HG03139 (cell line): Measurements from ENCODE around the gene DRC1.
"Not testable (repeated sequence)": the region's sequence is repeated elsewhere in the genome, so short reads cannot be mapped to it uniquely, and the experiment has no call there.

ENCODE experiments used
- ATAC-seq: cut with Tn5 transposase; IDR thresholded peaks from one replicate; pipeline ENCODE4 v1.9.1; 2021; ENCODE audit not compliant: unreplicated experiment

Gene DRC1

GRCh38 chr2:26462100-26462499 is 60.4 kb downstream of the DRC1 start:
- ATAC-seq, result no peak

DNA sequence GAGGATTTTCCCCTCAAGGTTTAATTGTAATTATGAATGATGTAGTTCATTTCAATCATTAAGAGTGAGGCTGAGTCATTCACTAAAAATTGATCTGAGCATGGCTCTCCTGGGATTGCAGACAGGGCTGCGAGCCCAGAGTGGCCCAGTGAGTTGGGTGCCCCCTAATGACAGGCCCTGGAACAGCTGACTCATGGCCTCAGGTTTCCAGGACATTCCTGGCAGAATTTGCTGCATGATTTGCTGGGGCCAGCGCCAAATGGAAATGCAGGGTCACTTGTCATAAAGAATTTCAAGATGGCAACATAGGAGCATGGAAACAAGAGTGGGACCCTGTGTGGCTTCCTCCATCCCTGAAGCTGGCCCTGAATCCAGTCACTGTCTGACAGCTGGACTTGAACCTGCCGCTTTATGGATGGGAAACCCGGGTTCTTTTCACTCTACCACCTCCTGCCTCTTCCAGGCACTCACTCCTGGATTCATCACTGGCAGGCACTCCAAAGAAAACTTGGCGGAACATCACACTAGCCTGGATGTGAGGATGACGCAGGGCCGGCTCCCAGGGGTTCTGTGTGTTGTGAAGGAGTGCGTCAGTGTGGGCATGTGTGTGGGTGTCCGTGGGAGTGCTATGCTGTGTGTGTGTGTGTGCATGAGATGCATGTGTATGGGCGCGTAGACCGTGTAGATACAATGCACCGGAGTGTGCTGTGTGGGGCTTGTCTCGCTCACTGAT is 61.0 kb downstream of the DRC1 start:
- no peak for ATAC-seq

- no peak for ATAC-seq
Measured at GRCh38 chr2:26463244-26464192, 61.8 kb downstream of the DRC1 start.

DNA sequence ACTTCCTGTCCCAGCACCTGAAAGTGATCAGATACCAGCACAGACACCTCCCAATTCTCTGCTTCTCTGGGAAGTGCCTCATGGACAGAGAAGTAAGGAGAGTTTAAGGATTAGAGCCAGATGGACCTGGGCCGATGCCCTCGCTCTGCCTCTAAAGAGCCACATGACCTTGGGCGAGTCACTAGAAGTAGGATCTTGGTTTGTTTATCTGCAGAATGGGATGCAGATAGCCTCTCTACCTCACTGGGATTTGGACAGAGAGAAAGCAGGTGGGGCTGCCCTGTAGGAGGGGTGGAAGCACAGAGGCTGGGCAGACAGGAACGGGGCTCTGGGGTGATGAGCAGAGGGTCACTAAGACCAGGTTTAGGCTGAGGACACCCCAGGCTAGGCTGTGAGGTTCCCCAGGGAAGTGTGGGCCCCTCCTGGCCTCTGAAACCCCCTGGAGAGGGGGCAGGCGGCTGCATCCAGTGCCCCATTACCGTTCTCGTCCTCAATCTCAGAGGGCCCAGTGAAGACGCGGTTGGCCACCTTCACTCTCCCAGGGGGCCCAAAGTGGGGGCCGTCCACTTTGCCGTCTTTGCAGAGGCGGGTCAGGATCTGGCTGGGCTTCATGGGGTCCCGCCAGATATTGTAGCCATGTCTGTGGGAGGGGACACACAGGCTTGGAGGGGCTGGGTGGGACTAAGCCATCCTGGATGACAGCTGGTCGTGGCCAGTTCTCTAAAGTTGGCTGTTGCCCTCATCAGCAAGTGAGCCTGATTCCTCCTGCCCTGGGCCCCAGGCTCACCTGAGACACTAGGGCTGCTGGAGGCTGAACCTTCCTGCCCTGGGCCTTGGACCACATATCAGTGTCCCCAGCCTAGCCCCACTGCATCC is 62.9 kb downstream of the DRC1 start:
- no peak for ATAC-seq

DNA sequence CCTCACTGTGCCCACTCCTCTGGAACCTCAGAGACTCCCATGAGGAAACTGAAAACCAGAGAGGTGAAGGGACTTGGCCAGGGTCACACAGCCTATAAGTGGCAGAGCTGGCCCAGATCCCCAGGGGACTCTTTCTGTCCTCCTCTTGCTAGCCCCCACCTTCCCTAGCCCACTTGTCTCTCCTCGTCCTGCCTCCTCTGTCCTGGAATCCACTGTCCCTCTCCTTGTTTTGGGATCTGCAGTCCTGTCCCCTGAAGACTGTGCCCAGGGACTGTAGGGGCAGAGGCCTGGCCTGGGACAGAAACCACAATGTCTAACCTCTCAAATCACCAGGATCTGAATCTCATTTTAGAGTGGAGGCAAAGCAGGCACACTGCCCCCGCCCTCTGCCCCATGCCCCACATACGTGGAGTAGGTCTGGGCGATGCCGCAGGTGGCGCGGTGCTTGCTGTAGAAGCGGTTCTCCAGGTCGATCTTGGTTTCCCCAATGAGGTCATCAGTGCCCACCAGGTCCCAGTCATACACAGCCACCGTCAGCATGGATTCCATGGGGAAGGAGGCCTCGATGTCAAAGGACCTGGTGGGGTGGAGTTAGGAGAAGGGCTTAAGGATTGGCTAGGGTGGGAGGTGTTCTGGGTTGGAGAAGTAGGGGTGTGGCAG is 63.7 kb downstream of the DRC1 start:
- no peak for ATAC-seq

DNA sequence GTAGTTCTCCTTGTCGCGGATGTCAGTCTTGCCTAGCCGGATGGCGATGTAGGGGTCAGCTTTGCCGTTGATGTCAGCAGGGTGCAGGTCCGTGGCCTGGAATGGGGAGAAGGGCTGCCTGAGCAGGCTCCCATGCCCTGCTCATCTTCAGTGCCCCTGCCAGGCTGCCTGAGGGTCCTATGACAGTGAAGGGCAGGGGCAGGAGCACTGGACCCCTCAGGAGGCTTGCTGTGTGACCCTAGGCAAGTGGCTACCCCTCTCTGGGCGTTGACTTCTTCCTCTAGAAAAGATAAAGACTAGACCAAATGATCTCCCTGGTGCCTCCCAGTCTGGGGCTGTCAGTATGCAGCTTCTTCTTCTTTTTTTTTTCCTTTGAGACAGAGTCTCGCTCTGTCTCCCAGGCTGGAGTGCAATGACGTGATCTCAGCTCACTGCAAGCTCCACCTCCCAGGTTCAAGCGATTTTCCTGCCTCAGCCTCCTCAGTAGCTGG is 64.3 kb downstream of the DRC1 start:
- ATAC-seq, result no peak

DNA sequence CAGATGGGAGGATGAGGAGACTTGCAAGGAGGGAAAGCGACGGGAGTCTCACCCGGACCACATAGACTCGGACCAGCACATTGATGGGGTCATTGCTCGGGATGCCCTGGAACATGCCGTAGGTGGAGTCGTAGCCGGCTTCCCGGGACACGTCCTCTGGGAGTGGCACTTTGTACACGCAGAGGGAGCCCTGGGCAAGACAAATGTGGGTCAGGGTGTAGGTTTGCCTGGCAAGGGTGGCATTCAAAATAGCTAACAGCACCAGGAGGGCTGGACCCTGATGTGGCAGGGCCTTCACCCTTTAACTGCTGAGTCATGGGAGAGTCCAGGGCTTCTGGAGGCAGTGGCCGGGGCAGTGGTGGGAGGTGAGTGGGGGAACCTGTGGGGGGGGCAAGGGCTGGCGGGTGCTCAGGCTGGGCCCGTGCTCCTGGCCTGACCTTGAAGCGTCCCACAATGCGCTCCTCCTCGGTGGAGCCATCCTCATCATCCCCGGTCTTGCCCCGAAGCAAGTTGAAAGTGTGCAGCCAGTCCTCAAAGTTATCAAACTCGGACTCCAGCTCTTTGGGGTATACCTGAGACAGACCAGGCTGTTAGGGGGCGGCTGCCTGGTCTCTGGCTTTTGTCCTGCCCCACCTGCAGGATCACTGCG is 65.1 kb downstream of the DRC1 start:
- ATAC-seq, result no peak

DNA sequence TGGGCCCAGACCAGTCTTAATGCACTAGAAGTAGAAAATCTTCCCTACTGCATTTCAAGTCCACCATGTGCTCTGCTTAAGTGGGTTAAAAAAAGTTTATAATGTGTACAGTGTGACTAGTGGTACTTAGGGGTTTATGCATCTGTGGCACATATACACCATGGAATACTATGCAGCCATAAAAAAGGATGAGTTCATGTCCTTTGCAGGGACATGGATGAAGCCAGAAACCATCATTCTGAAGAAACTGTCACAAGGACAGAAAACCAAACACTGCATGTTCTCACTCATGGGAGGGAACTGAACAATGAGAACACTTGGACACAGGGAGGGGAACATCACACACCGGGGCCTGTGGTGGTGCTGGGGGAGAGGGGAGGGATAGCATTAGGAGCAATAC is 66.8 kb downstream of the DRC1 start:
- ATAC-seq, result not testable (repeated sequence)

GRCh38 chr2:26469092-26469710 is 67.5 kb downstream of the DRC1 start:
- ATAC-seq, result no peak

DNA sequence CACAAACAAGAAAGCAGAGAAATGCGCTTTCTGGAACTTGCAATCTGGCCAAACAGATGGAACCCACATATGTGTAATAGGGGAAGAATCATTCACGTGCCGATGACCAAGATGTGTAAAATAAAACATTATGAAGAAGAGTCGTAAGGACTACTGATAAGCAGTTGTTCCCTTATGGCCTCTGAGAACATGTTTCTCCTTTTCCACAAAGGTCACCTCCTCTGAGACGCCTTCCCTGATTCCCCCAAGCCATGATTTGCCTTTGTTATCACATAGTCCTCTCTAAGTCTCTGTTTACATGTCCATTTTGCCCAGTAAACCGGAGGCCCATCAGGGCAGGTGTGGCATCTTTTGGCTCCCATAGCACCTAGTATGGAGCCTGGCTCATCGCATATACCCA is 68.2 kb downstream of the DRC1 start:
- ATAC-seq, result no peak

DNA sequence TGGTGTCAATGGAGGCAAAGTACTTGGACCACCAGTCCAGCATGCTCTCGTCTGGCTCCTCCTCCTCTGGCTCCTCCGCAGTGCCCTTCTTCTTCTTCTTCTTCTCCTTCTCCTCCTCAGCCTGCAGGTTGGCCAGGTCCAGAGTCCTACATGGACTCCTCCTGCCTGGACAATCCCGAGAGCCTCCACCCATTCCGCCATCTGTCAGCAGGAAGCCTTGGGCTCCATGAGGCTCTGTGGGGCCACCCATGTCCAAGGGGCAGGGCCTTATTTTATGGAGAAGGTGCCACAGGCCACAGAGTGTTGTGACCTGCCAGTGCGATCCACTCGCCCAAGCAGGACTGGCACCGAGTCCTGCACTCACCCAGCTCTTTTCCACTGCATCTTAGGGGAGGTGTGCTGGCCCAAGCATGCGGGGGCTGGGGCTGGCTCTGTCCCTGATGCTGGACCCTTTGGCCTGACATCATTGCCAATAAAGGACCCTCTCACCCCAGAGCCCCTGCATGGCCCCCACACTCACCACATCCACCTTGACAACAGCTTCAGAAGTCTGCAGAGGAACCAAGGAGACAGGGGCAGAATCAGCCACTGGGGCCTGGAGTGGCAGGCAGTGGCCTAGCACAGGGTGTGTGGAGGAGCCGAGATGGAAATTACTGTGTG is 69.0 kb downstream of the DRC1 start:
- no peak for ATAC-seq

GRCh38 chr2:26471289-26471688 is 69.6 kb downstream of the DRC1 start:
- ATAC-seq, result no peak

GRCh38 chr2:26471766-26472706 is 70.3 kb downstream of the DRC1 start:
- ATAC-seq, result no peak

- ATAC-seq, result no peak
Measured at GRCh38 chr2:26472821-26473655, 71.3 kb downstream of the DRC1 start.

- ATAC-seq, result no peak
Measured at GRCh38 chr2:26473796-26474195, 72.1 kb downstream of the DRC1 start.

DNA sequence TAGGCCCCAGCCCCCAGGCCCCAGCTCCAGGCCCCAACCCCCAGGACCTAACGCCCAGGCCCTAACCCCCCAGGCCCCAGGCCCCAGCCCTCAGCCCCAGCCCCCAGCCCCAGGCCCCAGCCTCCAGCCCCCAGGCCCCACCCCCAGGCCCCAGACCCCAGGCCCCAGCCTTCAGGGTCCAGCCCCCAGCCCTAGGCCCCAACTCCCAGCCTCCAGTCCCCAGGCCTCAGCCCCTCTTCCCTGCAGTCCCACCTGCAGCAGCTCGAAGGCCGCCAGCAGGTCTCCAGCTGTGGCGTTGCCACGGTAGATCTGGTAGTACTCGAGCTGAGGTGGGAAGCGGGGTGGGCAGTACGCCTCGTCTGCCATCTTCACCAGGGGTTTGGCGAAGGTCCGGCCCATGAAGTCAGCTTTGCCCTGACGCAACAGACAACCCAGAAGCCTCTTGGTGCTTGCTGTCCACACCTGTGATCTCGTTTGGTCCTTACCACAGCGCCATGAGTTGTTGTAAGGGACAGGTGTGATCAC is 72.6 kb downstream of the DRC1 start:
- no peak for ATAC-seq

GRCh38 chr2:26475037-26475436 is 73.3 kb downstream of the DRC1 start:
- ATAC-seq, result no peak
